ENCODE data around the gene SSC5D. TPM values are rescaled to one million over a fixed set of nuclear protein-coding genes. Genes with fewer than 3 reads are reported as not detected.

SSC5D gene
- total and polyA plus RNA-seq, 10 of the 15 experiments (the other 5 are each of a cell fraction or from before 2014, with no cell fraction given) = 0.03 to 0.13 (median 0.05) TPM; not detected in 4

GRCh38 chr19:55446060-55446459 is 42.2 kb upstream of the SSC5D start:
- POLR2A ChIA-PET = no interaction called here
- Histone ChIP-seq H3K9ac (ENCODE audit: control insufficient read depth, insufficient read depth, low read length) (no peak overlapping the region), H3K4me3 (no peak overlapping the region), H4K20me1 (ENCODE audit: control insufficient read depth, insufficient read depth) (no peaks in the 10 kb centered on the region), H3K27me3 (replicated peaks in 1 of 2; ENCODE audit: control insufficient read depth in 2 of 2, insufficient read depth in 2 of 2, low read length in 1 of 2) (peaks cover 0 to 1% of the 10 kb centered on the region in 2 experiments; a peak in 2 of 4 replicates), H2AFZ (ENCODE audit: control insufficient read depth, low read depth, low read length) (no peak overlapping the region), H3K4me2 (ENCODE audit: control insufficient read depth, insufficient read depth) (no peak overlapping the region), H3K79me2 (ENCODE audit: control insufficient read depth, insufficient read depth, low read length) (no peaks in the 10 kb centered on the region), H3K9me3 (replicated peaks; ENCODE audit: control insufficient read depth, insufficient read depth, low read length) (no peaks in the 10 kb centered on the region), H3K4me1 (ENCODE audit: control insufficient read depth, insufficient read depth, low read length) (no peaks in the 10 kb centered on the region), H3K36me3 (ENCODE audit: control insufficient read depth in 2 of 2, insufficient read depth in 2 of 2, low read length in 1 of 2) (no peaks in the 10 kb centered on the region), H3K27ac (ENCODE audit: control insufficient read depth, insufficient read depth) (no peak overlapping the region)
- CTCF ChIA-PET = no interaction called here
- intact Hi-C loops (cut with micrococcal nuclease; ENCODE audit: unreplicated experiment) = no loop called here
- RAD21 ChIA-PET (ENCODE audit: unreplicated experiment) = no interaction called here
- BruUV-seq (replicated peaks) = no TSS peak
- WGBS (ENCODE audit: insufficient coverage, insufficient replicate concordance, low lambda C conversion rate, missing lambda C conversion rate) = 19% methylated on average over 7 of the region's 8 CpGs
- TF ChIP-seq PBX3 (IDR thresholded peaks at IDR 0.05; ENCODE audit: insufficient replicate concordance, low read depth, low read length) (no peak), NFYB (IDR thresholded peaks at IDR 0.05; ENCODE audit: insufficient read depth, low read depth, low read length) (no peak), FOXK2 (IDR thresholded peaks at IDR 0.05) (no peak), RAD51 (IDR thresholded peaks at IDR 0.05) (no peak), ZBTB4 (CRISPR knock-in tag; IDR thresholded peaks at IDR 0.05) (no peak), SMARCA5 (IDR thresholded peaks at IDR 0.05) (no peak), ZNF384 (IDR thresholded peaks at IDR 0.05; ENCODE audit: borderline replicate concordance, low read depth, low read length) (no peak), HDAC2 (IDR thresholded peaks at IDR 0.05) (no peak), RFX5 (IDR thresholded peaks at IDR 0.05; ENCODE audit: low read depth, low read length) (no peak), SP1 (IDR thresholded peaks at IDR 0.05; ENCODE audit: low read depth, low read length) (no peak), PAX8 (IDR thresholded peaks at IDR 0.05) (no peak), POU2F2 (IDR thresholded peaks at IDR 0.05; ENCODE audit: borderline replicate concordance, low read depth, low read length) (no peak), PAX5 (IDR thresholded peaks at IDR 0.05; ENCODE audit: borderline replicate concordance, low read depth, low read length) (no peak)
- SMC1A ChIA-PET (ENCODE audit: uncharacterized antibody, unreplicated experiment) = no interaction called here
- DNase-seq (ENCODE audit: low read depth, low spot score) = no peak
- FAIRE-seq = no peak
- in situ Hi-C loops (cut with MboI) = no loop called here
- ATAC-seq = no peak

Data from GM12878 (cell line).